K562 (cell line): ENCODE results near the gene MARCHF9. TPM values are rescaled to one million over a fixed set of nuclear protein-coding genes. Genes with fewer than 3 reads are reported as not detected.
A peak's percentile ranks its signal among the peaks of the same experiment; 100 is the strongest.

Experiments
- ATAC-seq: fragments of 200-7000 bp; cut with Tn5 transposase; 3 replicates; pipeline ENCODE4 v1.9.1; 2020; ENCODE audit warnings: moderate library complexity
- BruUV-seq: library from RNA; stranded (reverse); fragments of 400-500 nt; replicated peaks from 2 replicates; lab custom pipeline; 2021; lab: Mats Ljungman, UMichigan
- CTCF ChIA-PET: fragments of 300-600 bp; formaldehyde crosslinking; extraction: SDS; loops from one replicate; lab custom pipeline; 2021; ENCODE audit warnings: low intra/inter-chr PET ratio; lab: Yijun Ruan, JAX
- POLR2A ChIA-PET: fragments of 300-600, 350-650 bp; sonication (Branson Sonifier 250); formaldehyde crosslinking; extraction: SDS; loops from one replicate; lab custom pipeline; 2021; ENCODE audit warnings: antibody characterized with exemption, inconsistent platforms; lab: Yijun Ruan, JAX
- DNase-seq, 4 experiments: peaks; one replicate each; pipeline versions ENCODE4 v3.0.0 to v3.0.0-alpha.2; 2011 to 2018; ENCODE audit warnings: low spot score in 3 of 4, mixed read lengths in 3 of 4; ENCODE audit errors: extremely low read depth in 1 of 4
- FAIRE-seq: peaks from 2 replicates; lab custom pipeline; 2011; peaks lifted over from hg19 to GRCh38; lab: Jason Lieb, UNC
- H2AFZ ChIP-seq: 2 replicates; pipeline ENCODE4 v1.6.0; 2011; ENCODE audit warnings: low read depth, low read length, control low read depth, inconsistent platforms
- H3K27ac ChIP-seq: fragments of 200-600 bp; 3 replicates; pipeline ENCODE4 v1.8.0; 2011; ENCODE audit warnings: low read depth, mild to moderate bottlenecking, control low read depth, inconsistent platforms, low read length, moderate library complexity, mixed read lengths; ENCODE audit errors: extremely low read depth
- H3K27me3 ChIP-seq, 2 experiments: fragments of 300-600 bp in 1 of 2; 2 replicates in 1 of 2; 3 replicates in 1 of 2; pipeline versions ENCODE4 v1.6.0 to v1.8.0; 2011; ENCODE audit warnings: inconsistent platforms in 2 of 2, low read length in 2 of 2, mild to moderate bottlenecking in 1 of 2, mixed read lengths in 1 of 2, moderate library complexity in 1 of 2; ENCODE audit not compliant: control insufficient read depth in 2 of 2, insufficient read depth in 2 of 2
- H3K36me3 ChIP-seq: fragments of 300-600 bp; 3 replicates; pipeline ENCODE4 v1.8.0; 2011; ENCODE audit warnings: mild to moderate bottlenecking, low read length, inconsistent platforms; ENCODE audit not compliant: control insufficient read depth, insufficient read depth
- H3K4me1 ChIP-seq, 2 experiments: fragments of 200-600 bp in 1 of 2; replicated peaks in 1 of 2; 2 replicates in 1 of 2; 3 replicates in 1 of 2; pipeline versions ENCODE4 v1.5.1 to v1.8.0; 2011; ENCODE audit warnings: inconsistent platforms in 2 of 2, low read length in 2 of 2, mild to moderate bottlenecking in 1 of 2, mixed read lengths in 1 of 2, moderate library complexity in 1 of 2; ENCODE audit not compliant: control insufficient read depth in 2 of 2, insufficient read depth in 2 of 2
- H3K4me2 ChIP-seq: 2 replicates; pipeline ENCODE4 v1.6.1; 2011; ENCODE audit warnings: low read length, control low read depth, inconsistent platforms, mixed read lengths; ENCODE audit not compliant: insufficient read depth
- H3K4me3 ChIP-seq: fragments of 200-600 bp; sonication (generic), shearing (Covaris generic); 2 replicates; pipeline ENCODE4 v1.5.1; 2016; ENCODE audit warnings: control low read depth, inconsistent platforms
- H3K79me2 ChIP-seq: fragments of 200-600 bp; 3 replicates; pipeline ENCODE4 v1.8.0; 2011; ENCODE audit warnings: low read length, inconsistent platforms; ENCODE audit not compliant: control insufficient read depth, insufficient read depth
- H3K9ac ChIP-seq, 2 experiments: 2 replicates each; pipeline versions ENCODE4 v1.6.0 to v1.6.1; 2011; ENCODE audit warnings: low read depth in 2 of 2, low read length in 2 of 2, control low read depth in 1 of 2, inconsistent platforms in 1 of 2, mild to moderate bottlenecking in 1 of 2, mixed read lengths in 1 of 2; ENCODE audit not compliant: insufficient read depth in 1 of 2
- H3K9me1 ChIP-seq: one replicate; pipeline ENCODE4 v1.6.0; 2011; ENCODE audit warnings: inconsistent platforms, mild to moderate bottlenecking, low read length, moderate library complexity; ENCODE audit not compliant: control insufficient read depth, insufficient read depth
- H3K9me3 ChIP-seq: replicated peaks from 2 replicates; pipeline ENCODE4 v1.5.1; 2011; ENCODE audit warnings: low read depth, low read length, inconsistent platforms; ENCODE audit not compliant: control insufficient read depth, insufficient read depth
- H4K20me1 ChIP-seq: replicated peaks from 2 replicates; pipeline ENCODE4 v1.6.1; 2011; ENCODE audit warnings: low read length, inconsistent platforms, mixed read lengths; ENCODE audit not compliant: control insufficient read depth, insufficient read depth
- ASH1L ChIP-seq: fragments of 450-650 bp; IDR thresholded peaks from 2 replicates; pipeline ENCODE4 v1.6.1; 2018; ENCODE audit warnings: borderline replicate concordance, mild to moderate bottlenecking, low read depth; ENCODE audit not compliant: partially characterized antibody
- GABPA ChIP-seq: fragments of 200-800 bp; sonication (Bioruptor generic); conservative IDR thresholded peaks from 2 replicates; pipeline ENCODE4 v1.6.1; 2016; ENCODE audit warnings: low read depth, missing genetic modification characterization, missing compliant biosample characterization
- MNT ChIP-seq, 2 experiments: fragments of 450-650 bp; conservative IDR thresholded peaks; 2 replicates each; pipeline ENCODE4 v1.6.1; 2017; ENCODE audit warnings: mild to moderate bottlenecking in 2 of 2, moderate library complexity in 2 of 2
- POLR2AphosphoS5 ChIP-seq: IDR thresholded peaks from 2 replicates; pipeline ENCODE4 v1.6.1; 2011; ENCODE audit warnings: mild to moderate bottlenecking, low read depth, low read length, moderate library complexity; ENCODE audit not compliant: control insufficient read depth, insufficient read depth
- POLR2B ChIP-seq: fragments of 450-650 bp; IDR thresholded peaks from 2 replicates; pipeline ENCODE4 v1.6.1; 2018; ENCODE audit warnings: low read depth; ENCODE audit not compliant: partially characterized antibody
- PREB ChIP-seq: sonication (generic); formaldehyde crosslinking; IDR thresholded peaks from 2 replicates; pipeline ENCODE4 v1.8.1; 2023; ENCODE audit warnings: mild to moderate bottlenecking, missing genetic modification reagents
- PTBP1 ChIP-seq: fragments of 200-400 bp; formaldehyde crosslinking; IDR thresholded peaks from 2 replicates; pipeline ENCODE4 v1.6.1; 2017; ENCODE audit warnings: low read depth, low read length
- RFX1 ChIP-seq: fragments of 450-650 bp; IDR thresholded peaks from 2 replicates; pipeline ENCODE4 v1.6.1; 2016; ENCODE audit warnings: mild to moderate bottlenecking, moderate library complexity
- SNRNP70 ChIP-seq: fragments of 200-400 bp; formaldehyde crosslinking; optimal IDR thresholded peaks from 2 replicates; pipeline ENCODE3; 2017; ENCODE audit warnings: low read depth, low read length
- ZNF707 ChIP-seq: fragments of 250-450 bp; sonication (Bioruptor Pico); conservative IDR thresholded peaks from 2 replicates; pipeline ENCODE4 v1.8.0; 2022; ENCODE audit warnings: inconsistent platforms, mild to moderate bottlenecking, moderate library complexity
- WGBS: fragments of 100-300 bp; shearing (Covaris generic); methylation state at CpG from one replicate; pipeline ENCODE4 v1.1.6; 2016; ENCODE audit warnings: low coverage, mixed read lengths; ENCODE audit not compliant: insufficient coverage; ENCODE audit errors: missing lambda C conversion rate; 5-methylcytosine and 5-hydroxymethylcytosine counted together
- in situ Hi-C: fragments of 300-500 bp; cut with MboI; formaldehyde crosslinking; loops from 4 replicates; pipeline ENCODE4 v1.15.0; 2018; ENCODE audit warnings: inconsistent platforms, mixed read lengths
- intact Hi-C: fragments of 100-400 bp; cut with micrococcal nuclease; formaldehyde crosslinking; loops from 2 replicates; pipeline ENCODE4 v1.14.2; 2022
- polyA plus RNA-seq, 8 experiments: library from polyadenylated mRNA; depleted of rRNA in 4 of 8; stranded (reverse) in 5 of 8; unstranded in 3 of 8; fragments of >200 nt; fragmentation: Nextera tagmentation in 2 of 8; fragmentation: Illumina TruSeq in 1 of 8; extraction: Ambion mirVana in 2 of 8; extraction: Trizol in 1 of 8; gene quantifications; 2 replicates each; pipeline versions ENCODE4 v1.2.1 to v1.2.3, GENCODE V29; 2011 to 2014; ENCODE audit warnings: inconsistent platforms in 1 of 8, missing spikeins in 1 of 8
- total RNA-seq, 7 experiments: library from RNA; depleted of rRNA in 6 of 7; stranded (reverse); fragments of >200 nt in 6 of 7; fragmentation: Illumina TruSeq in 2 of 7; extraction: Trizol in 2 of 7; gene quantifications; 2 replicates each; pipeline versions ENCODE4 v1.2.1 to v1.2.3, GENCODE V29; 2011 to 2021; ENCODE audit warnings: low replicate concordance in 1 of 7
- TF ChIP-seq, protein P1 (sequence below): fragments of 250-450 bp; sonication (Bioruptor Pico); IDR thresholded peaks from 2 replicates; pipeline ENCODE4 v1.4.0; 2020; ENCODE audit warnings: mild to moderate bottlenecking, moderate library complexity
- TF ChIP-seq, protein P2 (sequence below): fragments of 450-650 bp; formaldehyde crosslinking; conservative IDR thresholded peaks from 2 replicates; pipeline ENCODE4 v1.4.0; 2022; ENCODE audit warnings: mild to moderate bottlenecking, missing genetic modification characterization

MARCHF9 gene
- total and polyA plus RNA-seq, 9 of the 15 experiments (the other 6 are each of a cell fraction or from before 2014, with no cell fraction given) = 0.80 to 12.4 (median 6.2) TPM

- POLR2A ChIA-PET = interaction anchor here (0.6 to 2.5 kb wide), 13 partner anchors 9 to 226 kb away, joined by 3 to 15 read pairs (median 3); partner anchors contain the start of genes CYP27B1, DDIT3, EEF1AKMT3 and METTL1
- no peaks in the 10 kb centered on the region for H3K9me3 ChIP-seq
- in situ Hi-C loops (loop anchor here (10.0 kb wide), 1 partner anchor 431 kb away; no protein-coding TSS in a partner anchor), intact Hi-C loops (no loop called here)
- CTCF ChIA-PET = no interaction called here
- H3K4me2 ChIP-seq = peak overlapping the region; percentile 88
- H3K9me1 ChIP-seq = no peaks in the 10 kb centered on the region
- FAIRE-seq = no peak
- 32% methylated on average over 8 of the region's 8 CpGs for WGBS
- peaks cover 24% of the 10 kb centered on the region for H3K79me2 ChIP-seq
- peaks cover 10% of the 10 kb centered on the region in 2 experiments; a peak in 3 of 5 replicates for H3K4me1 ChIP-seq
- H3K27me3 ChIP-seq = peaks cover 0 to 3% of the 10 kb centered on the region in 2 experiments; a peak in 2 of 5 replicates
- peaks cover 45% of the 10 kb centered on the region for H3K36me3 ChIP-seq
- H3K4me3 ChIP-seq = peak overlapping the region; percentile 59
- H3K9ac ChIP-seq = peak overlapping the region; percentile 88 to 95
- peak overlapping the region; percentile 68; the same call in 1 of the 2 replicates for H2AFZ ChIP-seq
- H3K27ac ChIP-seq = peak overlapping the region; percentile 84
- peak; percentile 42 for ATAC-seq
- H4K20me1 ChIP-seq = no peaks in the 10 kb centered on the region
- peak in 1 of 4 experiments; percentile 50 for DNase-seq
- BruUV-seq = no TSS peak
- TF ChIP-seq GABPA (tag) (peak; percentile 59), POLR2B (peak; percentile 9), ZNF707 (CRISPR knock-in tag) (no peak), MNT (conservative IDR thresholded peaks at IDR 0.05) (no peak), PTBP1 (0 out of 2 replicates have a peak, but pooled peaks have one; percentile 10), ASH1L (no peak), RFX1 (no peak), PREB (no peak), POLR2AphosphoS5 (0 out of 2 replicates have a peak, but pooled peaks have one; percentile 5), SNRNP70 (peak; percentile 32)
- TF ChIP-seq, protein P1, sequence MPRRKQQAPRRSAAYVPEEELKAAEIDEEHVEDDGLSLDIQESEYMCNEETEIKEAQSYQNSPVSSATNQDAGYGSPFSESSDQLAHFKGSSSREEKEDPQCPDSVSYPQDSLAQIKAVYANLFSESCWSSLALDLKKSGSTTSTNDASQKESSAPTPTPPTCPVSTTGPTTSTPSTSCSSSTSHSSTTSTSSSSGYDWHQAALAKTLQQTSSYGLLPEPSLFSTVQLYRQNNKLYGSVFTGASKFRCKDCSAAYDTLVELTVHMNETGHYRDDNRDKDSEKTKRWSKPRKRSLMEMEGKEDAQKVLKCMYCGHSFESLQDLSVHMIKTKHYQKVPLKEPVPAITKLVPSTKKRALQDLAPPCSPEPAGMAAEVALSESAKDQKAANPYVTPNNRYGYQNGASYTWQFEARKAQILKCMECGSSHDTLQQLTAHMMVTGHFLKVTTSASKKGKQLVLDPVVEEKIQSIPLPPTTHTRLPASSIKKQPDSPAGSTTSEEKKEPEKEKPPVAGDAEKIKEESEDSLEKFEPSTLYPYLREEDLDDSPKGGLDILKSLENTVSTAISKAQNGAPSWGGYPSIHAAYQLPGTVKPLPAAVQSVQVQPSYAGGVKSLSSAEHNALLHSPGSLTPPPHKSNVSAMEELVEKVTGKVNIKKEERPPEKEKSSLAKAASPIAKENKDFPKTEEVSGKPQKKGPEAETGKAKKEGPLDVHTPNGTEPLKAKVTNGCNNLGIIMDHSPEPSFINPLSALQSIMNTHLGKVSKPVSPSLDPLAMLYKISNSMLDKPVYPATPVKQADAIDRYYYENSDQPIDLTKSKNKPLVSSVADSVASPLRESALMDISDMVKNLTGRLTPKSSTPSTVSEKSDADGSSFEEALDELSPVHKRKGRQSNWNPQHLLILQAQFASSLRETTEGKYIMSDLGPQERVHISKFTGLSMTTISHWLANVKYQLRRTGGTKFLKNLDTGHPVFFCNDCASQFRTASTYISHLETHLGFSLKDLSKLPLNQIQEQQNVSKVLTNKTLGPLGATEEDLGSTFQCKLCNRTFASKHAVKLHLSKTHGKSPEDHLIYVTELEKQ (CRISPR knock-in tag) = no peak
- TF ChIP-seq, protein P2, sequence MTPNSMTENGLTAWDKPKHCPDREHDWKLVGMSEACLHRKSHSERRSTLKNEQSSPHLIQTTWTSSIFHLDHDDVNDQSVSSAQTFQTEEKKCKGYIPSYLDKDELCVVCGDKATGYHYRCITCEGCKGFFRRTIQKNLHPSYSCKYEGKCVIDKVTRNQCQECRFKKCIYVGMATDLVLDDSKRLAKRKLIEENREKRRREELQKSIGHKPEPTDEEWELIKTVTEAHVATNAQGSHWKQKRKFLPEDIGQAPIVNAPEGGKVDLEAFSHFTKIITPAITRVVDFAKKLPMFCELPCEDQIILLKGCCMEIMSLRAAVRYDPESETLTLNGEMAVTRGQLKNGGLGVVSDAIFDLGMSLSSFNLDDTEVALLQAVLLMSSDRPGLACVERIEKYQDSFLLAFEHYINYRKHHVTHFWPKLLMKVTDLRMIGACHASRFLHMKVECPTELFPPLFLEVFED (CRISPR knock-in tag) = peak; percentile 4; the same call in 1 of the 2 replicates
Observed at GRCh38 chr12:57745485-57745881, 9.4 kb upstream of the MARCHF9 start.
